Right lobe of liver (tissue), 6 donors: ENCODE results near the gene PAQR3. TPM values are rescaled to one million over a fixed set of nuclear protein-coding genes. Genes with fewer than 3 reads are reported as not detected.

Source experiments
- ATAC-seq, 4 donors: fragments of 200-7000 bp; cut with Tn5 transposase; one replicate each; pipeline ENCODE4 v1.9.1; 2020; ENCODE audit warnings: mild to moderate bottlenecking in 4 of 4, moderate library complexity in 4 of 4
- DNase-seq, 3 donors: peaks; one replicate each; pipeline ENCODE4 v3.0.0-alpha.2; 2020
- H3K27ac ChIP-seq, 3 donors: fragments of 200-600 bp; one replicate each; pipeline ENCODE4 v1.8.0; 2022
- H3K27me3 ChIP-seq, 2 donors: fragments of 200-600 bp; one replicate each; pipeline ENCODE4 v1.8.0; 2022
- H3K36me3 ChIP-seq, 4 donors: fragments of 200-600 bp; sonication (generic) in 1 of 4; one replicate each; pipeline versions ENCODE4 v1.5.1 to v1.8.0; 2017 to 2022; ENCODE audit warnings: control low read depth in 1 of 4
- H3K4me1 ChIP-seq, 4 donors: fragments of 200-600 bp; sonication (generic) in 1 of 4; one replicate each; pipeline versions ENCODE4 v1.5.1 to v1.8.0; 2017 to 2022; ENCODE audit warnings: control low read depth in 1 of 4
- H3K4me3 ChIP-seq, 3 donors: fragments of 200-600 bp; one replicate each; pipeline ENCODE4 v1.8.0; 2022
- H3K9me3 ChIP-seq, 4 donors: fragments of 200-600 bp; sonication (generic) in 1 of 4; one replicate each; pipeline versions ENCODE4 v1.5.1 to v1.8.0; 2017 to 2022; ENCODE audit warnings: control low read depth in 1 of 4
- CTCF ChIP-seq, 4 donors: fragments of 200-600 bp in 3 of 4; fragments of 450-650 bp in 1 of 4; IDR thresholded peaks; one replicate each; pipeline versions ENCODE4 v1.5.1 to v1.8.0; 2016 to 2022; ENCODE audit warnings: antibody characterized with exemption in 4 of 4, mild to moderate bottlenecking in 2 of 4
- POLR2A ChIP-seq: fragments of 450-650 bp; IDR thresholded peaks from one replicate; pipeline ENCODE4 v1.6.1; 2017; ENCODE audit warnings: antibody characterized with exemption, mild to moderate bottlenecking
- WGBS: methylation state at CpG from one replicate; pipeline ENCODE4 v1.1.6; 2018; ENCODE audit warnings: low coverage, low lambda C conversion rate; ENCODE audit not compliant: insufficient coverage; ENCODE audit errors: missing lambda C conversion rate; 5-methylcytosine and 5-hydroxymethylcytosine counted together
- intact Hi-C, 2 donors: fragments of 100-400 bp; cut with DNase I; formaldehyde crosslinking; loops; one replicate each; pipeline versions ENCODE4 v1.11.2 to v1.14.1; 2022
- long read RNA-seq: library from polyadenylated mRNA; unstranded; transcript quantifications from one replicate; pipeline ENCODE4 v2.0.0, GENCODE V29; 2019
- total RNA-seq, 6 experiments: library from RNA; depleted of rRNA in 2 of 6; stranded (reverse); fragments of >200 nt in 2 of 6; fragmentation: NEBNext Ultra II Directional in 3 of 6; extraction: Animal tissue kit (Norgen Biotek cat#: 25700) in 3 of 6; gene quantifications; one replicate each; pipeline versions ENCODE4 v1.1.0 to v1.2.4, GENCODE V29; 2016 to 2023
- donor health status: DM: no; HTN: yes; CAD: no.
- donor health status: DM: no; HTN: no; CAD: no.
- donor health status: DM: no; HTN: no; CAD: no.
- donor health status: DM: no; HTN: yes; CAD: no.
- donor health status: DM: no; HTN: yes; CAD: no.

PAQR3 gene
- 10 to 100 TPM in 1 of 6 experiments, 1 to 10 TPM in 5; 5.0 to 10.2 (median 7.2) TPM for total RNA-seq
- long read RNA-seq, result 0 reads

- WGBS, result 2% methylated on average over 28 of the region's 77 CpGs
- intact Hi-C loops, result no loop called here
- H3K27me3 ChIP-seq, result no peaks in the 10 kb centered on the region
- H3K36me3 ChIP-seq, result no peaks in the 10 kb centered on the region
- TF ChIP-seq CTCF (IDR thresholded peaks at IDR 0.05), result no peak
- peak; percentile 90 for TF ChIP-seq POLR2A
- peaks cover 0 to 15% (median 2%) of the 10 kb centered on the region in 4 donors for H3K4me1 ChIP-seq
- peak within 1 kb of the TSS; percentile 73 to 79 (median 77) for H3K4me3 ChIP-seq
- H3K27ac ChIP-seq, result peak within 1 kb of the TSS; percentile 49 to 72 (median 65)
- no peaks in the 10 kb centered on the region for H3K9me3 ChIP-seq
- DNase-seq (peak; percentile 88 to 91 (median 90)), ATAC-seq (peak; percentile 98 to 99 (median 98))
These were observed at the start of gene PAQR3 for GRCh38 chr4:78938868-78939666. PAQR3 (minus strand) TSS chr4:78939438; CDS start chr4:78939224, 214 bp downstream.

GRCh38 chr4:78987683-78988082 is 48.4 kb upstream of the PAQR3 start:
- no peak overlapping the region for H3K4me3 ChIP-seq
- ATAC-seq (no peak), DNase-seq (no peak)
- intact Hi-C loops, result no loop called here
- no peak overlapping the region for H3K27ac ChIP-seq
- WGBS, result 93% methylated on average over 1 of the region's 1 CpG
- no peaks in the 10 kb centered on the region for H3K4me1 ChIP-seq
- TF ChIP-seq CTCF (IDR thresholded peaks at IDR 0.05) (no peak), POLR2A (no peak)
- no peaks in the 10 kb centered on the region for H3K9me3 ChIP-seq
- no peaks in the 10 kb centered on the region for H3K36me3 ChIP-seq
- H3K27me3 ChIP-seq, result no peaks in the 10 kb centered on the region

GRCh38 chr4:78984593-78984992 is 45.4 kb upstream of the PAQR3 start:
- no peak for TF ChIP-seq CTCF (IDR thresholded peaks at IDR 0.05)
- no peak for TF ChIP-seq POLR2A
- H3K4me3 ChIP-seq, result no peak overlapping the region
- intact Hi-C loops, result no loop called here
- no peaks in the 10 kb centered on the region for H3K27me3 ChIP-seq
- DNase-seq, result no peak
- WGBS, result 37% methylated on average over 2 of the region's 2 CpGs
- no peak for ATAC-seq
- no peak overlapping the region for H3K27ac ChIP-seq
- no peaks in the 10 kb centered on the region for H3K4me1 ChIP-seq
- no peaks in the 10 kb centered on the region for H3K9me3 ChIP-seq
- no peaks in the 10 kb centered on the region for H3K36me3 ChIP-seq

- Histone ChIP-seq H3K27ac (no peak overlapping the region), H3K4me3 (no peak overlapping the region), H3K9me3 (no peaks in the 10 kb centered on the region), H3K36me3 (no peaks in the 10 kb centered on the region), H3K4me1 (no peaks in the 10 kb centered on the region), H3K27me3 (no peaks in the 10 kb centered on the region)
- no peak for DNase-seq
- 38% methylated on average over 2 of the region's 2 CpGs for WGBS
- intact Hi-C loops, result no loop called here
- ATAC-seq, result no peak
- TF ChIP-seq POLR2A (no peak), CTCF (IDR thresholded peaks at IDR 0.05) (no peak)
These were observed 36.6 kb upstream of the PAQR3 start for GRCh38 chr4:78975865-78976264.
